CD4-positive, alpha-beta T cell treated with Interleukin-4 for 4 hours (primary cell): Measurements from ENCODE around the gene ACAT2.
"Not testable (repeated sequence)": the region's sequence is repeated elsewhere in the genome, so short reads cannot be mapped to it uniquely, and the experiment has no call there.

Experiments used
- DNase-seq: peaks from one replicate; pipeline ENCODE4 v3.0.0-alpha.2; 2020

Gene ACAT2

GRCh38 chr6:159777240-159777904 lies 15.5 kb downstream of the ACAT2 start:
- no peak for DNase-seq

DNA sequence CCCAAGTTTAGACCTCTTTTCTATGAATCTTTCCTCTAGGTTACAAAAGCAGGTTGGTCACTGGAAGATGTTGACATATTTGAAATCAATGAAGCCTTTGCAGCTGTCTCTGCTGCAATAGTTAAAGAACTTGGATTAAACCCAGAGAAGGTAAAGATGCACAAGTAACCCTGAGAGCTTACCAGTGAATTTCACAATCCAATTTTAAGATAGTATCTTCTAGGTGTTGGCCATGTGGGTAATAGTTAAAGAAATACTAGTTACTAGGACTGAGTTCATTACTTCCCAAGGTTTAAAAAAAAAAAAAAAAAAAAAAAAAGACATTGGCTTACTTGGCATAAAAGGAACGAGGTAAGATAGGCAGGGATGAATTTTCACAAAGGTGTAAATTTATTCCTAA lies 16.3 kb downstream of the ACAT2 start:
- no peak for DNase-seq

DNA sequence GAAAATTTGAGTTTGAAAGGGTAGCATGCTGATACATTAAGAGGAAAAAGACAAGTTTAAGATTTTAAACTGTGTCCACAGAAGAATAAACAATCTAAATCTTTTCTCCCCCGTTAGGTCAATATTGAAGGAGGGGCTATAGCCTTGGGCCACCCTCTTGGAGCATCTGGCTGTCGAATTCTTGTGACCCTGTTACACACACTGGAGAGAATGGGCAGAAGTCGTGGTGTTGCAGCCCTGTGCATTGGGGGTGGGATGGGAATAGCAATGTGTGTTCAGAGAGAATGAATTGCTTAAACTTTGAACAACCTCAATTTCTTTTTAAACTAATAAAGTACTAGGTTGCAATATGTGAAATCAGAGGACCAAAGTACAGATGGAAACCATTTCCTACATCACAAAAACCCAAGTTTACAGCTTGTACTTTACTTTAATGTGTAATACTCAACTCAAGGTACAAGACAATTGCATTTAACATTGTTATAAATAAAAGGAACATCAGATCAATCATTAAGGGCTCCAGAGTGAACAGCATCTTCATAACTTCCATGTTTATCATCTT lies 16.8 kb downstream of the ACAT2 start:
- no peak for DNase-seq

DNA sequence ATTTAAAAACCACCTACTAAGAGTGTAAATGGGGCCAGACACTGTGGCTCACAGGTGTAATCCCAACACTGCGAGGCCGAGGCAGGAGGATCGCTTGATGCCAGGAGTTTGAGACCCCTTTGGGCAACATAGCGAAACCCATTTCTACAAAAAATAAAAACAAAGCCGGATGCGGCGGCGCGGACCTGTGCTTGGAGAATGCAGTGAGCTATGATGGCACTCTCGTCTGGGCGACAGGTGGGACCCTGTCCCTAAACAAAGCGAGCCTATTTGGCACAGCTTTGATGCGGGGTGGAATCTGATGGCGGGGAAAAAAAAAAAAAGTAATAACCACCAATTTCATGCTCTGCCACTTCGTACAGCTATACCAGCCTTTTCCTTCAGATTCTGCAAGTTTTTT lies 26.4 kb downstream of the ACAT2 start:
- DNase-seq: no peak

GRCh38 chr6:159788753-159789376 lies 27.0 kb downstream of the ACAT2 start:
- peak; percentile 7 for DNase-seq

DNA sequence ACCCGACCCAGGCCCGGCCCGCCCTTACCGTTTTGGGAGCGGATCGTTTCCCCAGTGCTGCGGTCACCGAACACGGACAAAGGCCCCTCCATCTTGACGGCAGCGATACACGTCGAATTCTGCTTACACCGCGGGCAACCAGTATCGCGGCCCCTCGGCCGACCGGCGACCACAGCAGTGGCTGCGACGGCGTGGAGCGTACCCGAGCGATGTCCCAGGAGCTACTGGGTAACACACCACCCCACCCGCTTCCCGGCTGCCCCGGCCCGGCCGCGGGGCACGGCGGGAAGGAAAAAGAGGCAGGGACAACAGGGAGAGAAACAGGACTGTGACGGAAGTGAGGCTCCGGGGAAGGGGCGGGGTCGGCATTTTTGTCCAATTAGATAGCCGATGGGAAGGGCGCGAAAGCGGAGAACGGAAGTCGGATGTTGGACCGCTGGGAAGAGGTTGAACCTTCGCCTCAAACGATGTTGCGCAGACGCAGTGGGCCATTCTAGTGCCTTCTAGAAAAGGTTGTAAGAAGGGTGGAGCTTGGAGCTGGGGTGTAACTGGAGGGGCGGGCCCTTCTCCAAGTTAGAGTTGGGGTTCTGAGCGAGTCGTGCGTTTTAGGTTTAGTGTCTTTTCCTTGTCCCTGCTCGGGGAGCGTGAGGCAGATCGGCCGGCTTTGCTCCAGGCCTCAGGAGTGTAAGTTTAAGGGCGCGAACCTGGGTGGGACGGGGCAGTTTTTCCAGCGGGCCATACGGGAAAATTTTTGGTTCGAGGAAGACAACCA lies 27.7 kb downstream of the ACAT2 start, which contains the start of gene TCP1:
TSS of gene TCP1 (minus strand) at position 226 of the 772 bp plus-strand sequence. CDS start at position 92, 134 bp downstream.
- DNase-seq: peak; percentile 99

DNA sequence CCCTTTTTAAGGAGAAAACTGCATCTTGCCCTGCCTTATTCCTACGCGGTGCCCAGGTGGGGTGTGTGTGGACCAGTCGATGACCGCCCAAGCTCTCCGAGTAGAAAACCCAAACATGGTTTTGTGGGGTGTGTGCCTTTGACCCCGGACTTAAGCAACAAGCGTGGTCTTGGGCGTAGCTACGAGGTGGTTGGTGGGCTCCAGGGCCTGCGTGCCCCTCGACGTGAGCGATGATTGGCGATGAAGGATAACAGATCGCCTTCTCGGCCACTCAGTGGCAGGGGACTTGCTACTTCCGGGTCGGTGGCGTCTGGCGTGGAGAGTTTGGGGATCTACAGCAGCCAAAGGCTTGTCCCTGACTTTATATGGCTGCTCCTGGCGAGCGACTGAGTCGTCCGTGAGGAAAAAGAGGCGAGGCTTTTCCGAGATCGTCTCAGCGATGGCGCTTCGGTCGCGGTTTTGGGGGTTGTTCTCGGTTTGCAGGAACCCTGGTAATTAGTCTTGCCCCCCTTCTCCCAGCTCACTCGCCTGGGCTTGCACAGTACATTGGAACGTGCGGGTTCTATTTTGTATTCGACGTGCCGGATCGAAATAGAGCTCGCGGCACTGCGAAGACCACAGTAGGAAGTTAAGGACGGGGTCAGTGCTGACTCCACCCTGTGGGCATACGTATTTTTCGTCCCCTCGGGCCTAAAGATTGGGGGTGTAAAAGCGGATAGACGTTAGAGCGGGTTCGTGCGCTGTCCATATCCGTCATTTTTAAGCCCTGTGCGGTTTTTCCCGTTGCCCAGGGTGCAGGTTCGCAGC lies 28.5 kb downstream of the ACAT2 start, which contains the start of gene MRPL18:
TSS of gene MRPL18 (plus strand) at position 319 of the 807 bp plus-strand sequence. CDS start at position 440, 121 bp downstream.
- DNase-seq: peak; percentile 91

- peak; percentile 6 for DNase-seq
These were observed 29.2 kb downstream of the ACAT2 start for GRCh38 chr6:159790956-159791598.

DNA sequence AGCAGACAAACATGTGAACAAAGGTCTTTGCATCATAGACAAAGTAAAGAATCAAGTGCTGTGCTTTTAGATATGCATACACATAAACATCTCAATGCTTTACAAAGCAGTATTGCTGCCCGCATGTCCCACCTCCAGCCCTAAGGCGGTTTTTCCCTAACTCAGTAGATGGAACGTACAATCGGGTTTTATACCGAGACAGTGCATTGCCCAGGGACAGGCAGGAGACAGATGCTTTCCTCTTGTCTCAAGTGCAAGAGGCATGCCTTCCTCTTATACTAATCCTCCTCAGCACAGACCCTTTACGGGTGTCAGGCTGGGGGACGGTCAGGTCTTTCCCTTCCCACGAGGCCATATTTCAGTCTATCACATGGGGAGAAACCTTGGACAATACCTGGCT lies 33.1 kb downstream of the ACAT2 start:
- DNase-seq: not testable (repeated sequence)

DNA sequence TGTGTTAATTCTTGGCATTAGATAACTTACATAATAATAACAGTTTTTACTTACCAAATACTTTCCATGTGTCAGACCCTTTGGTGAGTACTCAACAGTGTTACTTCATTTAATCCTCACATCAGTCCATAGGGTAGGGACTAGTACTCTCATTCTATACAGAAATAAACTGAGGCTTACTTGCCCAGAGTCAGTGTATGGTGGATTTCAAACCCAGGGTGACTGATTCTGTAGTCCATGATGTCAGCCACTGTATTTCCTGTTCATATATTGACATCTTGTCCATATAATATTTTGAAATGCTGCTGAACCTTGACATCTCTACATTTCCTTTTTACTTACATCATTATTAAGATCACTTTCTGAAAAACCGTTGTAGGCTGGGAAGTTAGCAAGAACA lies 35.7 kb downstream of the ACAT2 start:
- no peak for DNase-seq

GRCh38 chr6:159800141-159800865 lies 38.5 kb downstream of the ACAT2 start, which contains the start of gene PNLDC1:
TSS of gene PNLDC1 (plus strand) at chr6:159800276. CDS start at chr6:159800308, 32 bp downstream.
- no peak for DNase-seq

GRCh38 chr6:159801935-159802334 lies 40.1 kb downstream of the ACAT2 start:
- no peak for DNase-seq

DNA sequence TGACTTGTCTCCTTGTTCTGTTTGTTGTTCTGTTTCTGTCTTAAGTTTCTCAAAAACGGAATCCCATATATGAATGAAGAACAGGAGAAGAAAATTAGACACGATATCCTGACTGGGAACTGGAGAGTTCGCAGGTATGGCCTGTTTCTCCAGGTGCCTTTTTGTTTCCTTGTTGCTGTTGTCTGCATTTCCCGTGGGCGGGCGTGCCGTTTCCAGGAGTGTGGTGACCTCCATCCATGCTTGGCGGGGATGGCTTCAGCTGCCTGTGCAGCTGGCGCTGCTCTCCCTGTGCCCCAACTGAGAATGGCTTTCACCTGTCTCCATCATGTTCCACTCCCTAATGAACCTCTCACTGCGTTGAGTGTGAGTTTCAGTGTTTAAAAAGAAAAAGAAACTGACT lies 42.7 kb downstream of the ACAT2 start:
- DNase-seq: no peak

DNA sequence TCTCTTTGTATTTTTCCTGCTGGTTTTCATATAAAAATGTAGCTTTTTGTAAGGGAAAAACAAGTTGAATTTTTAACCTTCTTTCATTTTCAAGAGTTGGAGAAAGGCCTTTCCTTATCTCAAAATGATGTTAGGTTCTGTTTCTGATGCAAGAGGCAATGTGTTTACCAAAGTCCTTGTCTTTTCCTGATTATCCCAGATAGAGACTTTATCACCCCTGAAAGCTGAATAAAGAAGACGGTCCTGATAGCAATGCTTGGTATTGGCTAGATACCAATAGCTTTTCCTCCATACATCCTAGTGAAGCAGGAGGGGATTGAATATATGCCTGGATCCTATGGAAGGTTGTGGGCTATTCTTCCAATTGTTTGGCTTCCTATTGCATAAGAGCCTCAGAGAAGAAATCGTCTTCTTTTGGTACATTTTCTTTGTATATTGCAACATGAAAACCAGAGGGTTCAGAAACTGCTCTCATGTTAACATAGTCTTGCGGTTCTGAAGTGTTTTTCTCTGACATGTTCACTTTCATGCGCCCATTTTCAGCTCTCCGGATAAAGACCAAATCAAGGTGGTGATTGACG lies 43.7 kb downstream of the ACAT2 start:
- no peak for DNase-seq

DNA sequence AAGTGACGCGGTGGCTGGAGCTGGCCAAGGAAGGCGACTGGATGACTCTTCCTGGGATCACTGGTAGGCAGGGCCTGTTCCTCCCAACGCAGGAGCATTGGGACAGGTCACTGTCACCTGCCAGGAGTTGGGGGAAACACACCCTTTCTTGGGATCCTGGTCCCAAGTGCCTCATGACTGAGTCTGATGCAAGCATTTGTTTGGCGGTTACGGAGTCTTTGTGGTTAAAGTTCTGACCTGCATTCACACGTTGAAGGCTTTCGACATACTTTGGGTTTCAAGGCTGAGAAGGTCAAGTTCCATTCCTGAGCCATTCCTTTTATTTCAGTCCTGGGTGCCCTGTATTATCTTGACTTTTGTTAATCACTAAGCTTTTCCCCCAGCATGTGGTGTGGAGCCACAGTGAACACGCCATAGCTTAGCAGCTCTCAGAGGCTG lies 44.2 kb downstream of the ACAT2 start:
- no peak for DNase-seq

DNA sequence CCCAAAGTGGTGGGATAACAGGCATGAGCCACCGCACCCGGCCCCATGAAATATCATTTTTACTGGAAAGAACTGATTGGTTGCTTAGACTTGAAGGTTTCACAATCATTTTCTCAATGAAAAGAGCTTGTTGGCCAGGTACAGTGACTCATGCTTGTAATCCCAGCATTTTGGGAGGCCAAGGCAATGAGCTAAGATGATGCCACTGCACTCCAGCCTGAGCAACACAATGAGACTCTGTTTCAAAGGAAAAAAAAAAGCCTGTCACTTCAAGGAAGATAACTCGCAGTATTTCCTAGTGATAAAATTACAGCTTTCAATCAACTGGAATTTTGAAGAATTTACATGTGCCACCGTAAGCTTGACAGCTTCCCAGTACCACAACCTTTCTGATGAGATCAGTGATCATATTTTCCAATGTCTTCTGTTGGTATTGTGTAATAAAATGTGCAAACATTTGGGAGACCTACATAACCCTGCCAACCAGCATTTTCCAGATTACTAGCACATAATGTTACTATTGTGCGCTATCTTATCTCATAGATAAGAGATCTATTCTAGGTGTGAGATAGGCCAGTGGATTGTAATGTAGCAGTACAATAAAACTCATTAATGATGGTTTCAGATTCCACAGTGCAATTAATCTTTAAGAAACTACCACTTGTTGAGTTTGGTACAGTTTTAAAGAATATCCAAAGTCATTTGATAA lies 45.5 kb downstream of the ACAT2 start:
- no peak for DNase-seq

GRCh38 chr6:159808647-159809046 lies 46.8 kb downstream of the ACAT2 start:
- DNase-seq: no peak

GRCh38 chr6:159809149-159809548 lies 47.3 kb downstream of the ACAT2 start:
- DNase-seq: no peak

DNA sequence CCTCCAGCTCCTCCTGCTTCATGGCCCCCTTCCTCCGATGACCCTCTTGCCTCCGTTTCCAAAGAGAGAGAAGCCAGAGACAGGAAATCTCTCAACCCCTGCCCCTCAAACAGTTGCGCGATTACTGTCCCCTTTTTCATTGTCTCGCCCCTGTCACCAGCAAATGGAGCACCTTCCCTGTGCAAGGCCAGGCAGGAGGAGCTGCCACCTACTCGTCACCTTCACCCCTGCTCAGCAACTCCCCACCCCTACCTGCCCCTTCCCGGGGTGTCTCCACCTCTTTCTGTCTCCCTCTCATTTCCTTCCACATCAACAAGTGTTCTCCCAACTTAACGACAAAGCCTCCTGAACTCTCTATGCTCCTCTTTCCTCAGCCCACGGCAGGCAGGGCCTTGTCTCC lies 51.9 kb downstream of the ACAT2 start:
- DNase-seq: no peak

DNA sequence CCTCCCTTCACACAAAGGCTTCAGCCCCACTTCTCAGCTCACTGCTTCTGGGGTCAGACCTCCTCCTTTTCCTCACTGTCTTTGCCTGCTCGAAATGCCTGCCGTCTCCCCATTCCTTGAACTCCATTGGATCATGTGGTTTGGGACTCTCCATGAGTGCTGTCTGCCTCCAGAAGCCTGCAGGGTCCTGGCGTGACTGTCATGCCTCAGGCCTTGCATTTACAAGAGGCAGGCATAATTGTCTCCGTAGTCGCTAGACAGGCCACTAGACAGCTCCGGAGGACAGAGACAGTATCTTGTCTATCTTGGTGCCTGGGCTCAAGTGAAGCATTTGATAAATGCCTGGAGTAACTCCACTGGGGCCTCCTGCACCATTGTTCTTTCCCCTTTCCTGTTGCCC lies 53.6 kb downstream of the ACAT2 start:
- DNase-seq: no peak
